ENCODE data around the gene VPS37C. TPM values are rescaled to one million over a fixed set of nuclear protein-coding genes. Genes with fewer than 3 reads are reported as not detected.

Gene VPS37C
- total RNA-seq, 1 donor from 2014 or later = 27.8 TPM

- DNase-seq (ENCODE audit: extremely low spot score, unreplicated experiment) = no peak
- Mint-ChIP-seq H3K4me3 (no peak overlapping the region), H3K27me3 (no peaks in the 10 kb centered on the region), H3K9me3 (no peaks in the 10 kb centered on the region), H3K27ac (no peak overlapping the region), H3K4me1 (ENCODE audit: unreplicated experiment) (peaks cover 10% of the 10 kb centered on the region), H3K36me3 (no peaks in the 10 kb centered on the region)
- no peak for TF ChIP-seq CTCF (conservative IDR thresholded peaks at IDR 0.05)
Observed at GRCh38 chr11:61111786-61112517, 49.3 kb downstream of the VPS37C start.

GRCh38 chr11:61111050-61111435 is 50.2 kb downstream of the VPS37C start:
- Mint-ChIP-seq H3K4me3 (no peak overlapping the region), H3K4me1 (ENCODE audit: unreplicated experiment) (peaks cover 5% of the 10 kb centered on the region), H3K27ac (no peak overlapping the region), H3K36me3 (no peaks in the 10 kb centered on the region), H3K9me3 (no peaks in the 10 kb centered on the region), H3K27me3 (no peaks in the 10 kb centered on the region)
- TF ChIP-seq CTCF (conservative IDR thresholded peaks at IDR 0.05) = no peak
- DNase-seq (ENCODE audit: extremely low spot score, unreplicated experiment) = no peak

GRCh38 chr11:61110255-61111049 is 50.8 kb downstream of the VPS37C start:
- Mint-ChIP-seq H3K27ac (no peak overlapping the region), H3K27me3 (no peaks in the 10 kb centered on the region), H3K4me1 (ENCODE audit: unreplicated experiment) (peaks cover 5% of the 10 kb centered on the region), H3K36me3 (no peaks in the 10 kb centered on the region), H3K9me3 (no peaks in the 10 kb centered on the region), H3K4me3 (no peak overlapping the region)
- TF ChIP-seq CTCF (conservative IDR thresholded peaks at IDR 0.05) = no peak
- no peak for DNase-seq (ENCODE audit: extremely low spot score, unreplicated experiment)

GRCh38 chr11:61109671-61110070 is 51.6 kb downstream of the VPS37C start:
- DNase-seq (ENCODE audit: extremely low spot score, unreplicated experiment) = no peak
- H3K27ac Mint-ChIP-seq = no peak overlapping the region
- no peaks in the 10 kb centered on the region for H3K9me3 Mint-ChIP-seq
- TF ChIP-seq CTCF (conservative IDR thresholded peaks at IDR 0.05) = no peak
- H3K4me3 Mint-ChIP-seq = no peak overlapping the region
- peaks cover 5% of the 10 kb centered on the region for H3K4me1 Mint-ChIP-seq (ENCODE audit: unreplicated experiment)
- no peaks in the 10 kb centered on the region for H3K36me3 Mint-ChIP-seq
- H3K27me3 Mint-ChIP-seq = no peaks in the 10 kb centered on the region

- Mint-ChIP-seq H3K9me3 (no peaks in the 10 kb centered on the region), H3K4me3 (no peak overlapping the region), H3K27me3 (no peaks in the 10 kb centered on the region), H3K36me3 (no peaks in the 10 kb centered on the region), H3K27ac (no peak overlapping the region), H3K4me1 (ENCODE audit: unreplicated experiment) (peaks cover 5% of the 10 kb centered on the region)
- DNase-seq (ENCODE audit: extremely low spot score, unreplicated experiment) = no peak
- no peak for TF ChIP-seq CTCF (conservative IDR thresholded peaks at IDR 0.05)
Observed at GRCh38 chr11:61108847-61109585, 52.2 kb downstream of the VPS37C start.

Data from type B pancreatic cell (in vitro differentiated cells).